ENCODE measurements around the gene BRF1.

BRF1 gene

GRCh38 chr14:105171004-105171673, 129.7 kb downstream of the BRF1 start:
- no peak for DNase-seq (ENCODE audit: low spot score)

GRCh38 chr14:105169776-105170655, 130.8 kb downstream of the BRF1 start:
- DNase-seq (ENCODE audit: low spot score): no peak

GRCh38 chr14:105168979-105169507, 131.8 kb downstream of the BRF1 start:
- no peak for DNase-seq (ENCODE audit: low spot score)

- DNase-seq (ENCODE audit: low spot score): no peak
Measured at GRCh38 chr14:105168496-105168978, 132.3 kb downstream of the BRF1 start, which contains the start of gene JAG2. TSS of gene JAG2 (minus strand) at chr14:105168776. CDS start at chr14:105168420, 356 bp downstream.

- DNase-seq (ENCODE audit: low spot score): no peak
Measured at GRCh38 chr14:105168093-105168420, 132.7 kb downstream of the BRF1 start.

- no peak for DNase-seq (ENCODE audit: low spot score)
Measured at GRCh38 chr14:105167303-105168092, 133.3 kb downstream of the BRF1 start.

GRCh38 chr14:105166571-105167302, 134.1 kb downstream of the BRF1 start:
- no peak for DNase-seq (ENCODE audit: low spot score)

GRCh38 chr14:105165761-105166485, 134.9 kb downstream of the BRF1 start:
- DNase-seq (ENCODE audit: low spot score): no peak

GRCh38 chr14:105165134-105165704, 135.6 kb downstream of the BRF1 start:
- DNase-seq (ENCODE audit: low spot score): no peak

GRCh38 chr14:105163040-105163742, 137.6 kb downstream of the BRF1 start:
- no peak for DNase-seq (ENCODE audit: low spot score)

GRCh38 chr14:105162669-105162979, 138.2 kb downstream of the BRF1 start:
- DNase-seq (ENCODE audit: low spot score): no peak

GRCh38 chr14:105161964-105162668, 138.7 kb downstream of the BRF1 start:
- DNase-seq (ENCODE audit: low spot score): peak; percentile 83

GRCh38 chr14:105161309-105161708, 139.5 kb downstream of the BRF1 start:
- DNase-seq (ENCODE audit: low spot score): no peak

- no peak for DNase-seq (ENCODE audit: low spot score)
Measured at GRCh38 chr14:105160776-105161175, 140.0 kb downstream of the BRF1 start.

- no peak for DNase-seq (ENCODE audit: low spot score)
Measured at GRCh38 chr14:105159344-105159743, 141.5 kb downstream of the BRF1 start.
